GM18861 (cell line): ENCODE results near the gene RGS7.
"Not testable (repeated sequence)": the region's sequence is repeated elsewhere in the genome, so short reads cannot be mapped to it uniquely, and the experiment has no call there.

Experiments
- ATAC-seq: cut with Tn5 transposase; IDR thresholded peaks from one replicate; pipeline ENCODE4 v1.9.1; 2021; ENCODE audit not compliant: unreplicated experiment

Gene RGS7

DNA sequence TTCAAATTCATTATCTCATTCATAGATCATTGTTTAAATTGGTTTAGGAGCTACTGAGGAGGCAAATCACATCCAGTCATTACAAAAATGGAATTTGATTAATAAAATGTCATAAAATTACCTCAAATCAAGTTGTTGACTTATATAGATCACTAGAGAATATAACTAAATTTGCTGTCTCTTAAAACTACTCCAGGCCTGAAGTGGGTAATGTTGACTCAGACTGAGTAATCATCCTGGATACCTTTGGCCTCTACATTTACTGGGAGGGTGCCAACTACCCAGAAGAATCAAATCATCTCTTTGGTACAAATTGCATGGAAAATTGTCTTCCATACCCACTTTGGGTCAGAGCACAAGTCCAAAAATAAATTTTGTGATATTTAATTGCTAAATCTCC is 553.9 kb downstream of the RGS7 start:
- ATAC-seq: no peak

GRCh38 chr1:240802271-240802670 is 554.7 kb downstream of the RGS7 start:
- ATAC-seq: no peak

DNA sequence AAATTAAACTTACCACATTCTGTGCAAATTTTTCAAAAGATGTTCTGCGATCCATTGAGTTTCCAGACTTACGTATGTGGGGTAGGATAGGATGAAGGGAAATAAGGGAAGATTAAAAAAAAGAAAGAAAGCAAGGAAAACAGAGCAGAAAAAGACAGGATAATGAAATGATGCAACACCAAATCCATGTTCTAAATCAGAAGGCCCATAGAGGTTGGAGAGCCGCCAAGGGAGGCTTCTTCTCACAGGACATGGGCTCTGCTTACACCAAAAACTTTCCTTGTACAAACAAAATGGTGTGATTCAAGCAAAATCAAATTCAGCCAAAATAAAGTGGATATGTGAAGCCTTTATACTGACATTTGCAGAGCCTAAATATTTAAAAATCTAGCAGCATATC is 555.6 kb downstream of the RGS7 start:
- ATAC-seq: no peak

DNA sequence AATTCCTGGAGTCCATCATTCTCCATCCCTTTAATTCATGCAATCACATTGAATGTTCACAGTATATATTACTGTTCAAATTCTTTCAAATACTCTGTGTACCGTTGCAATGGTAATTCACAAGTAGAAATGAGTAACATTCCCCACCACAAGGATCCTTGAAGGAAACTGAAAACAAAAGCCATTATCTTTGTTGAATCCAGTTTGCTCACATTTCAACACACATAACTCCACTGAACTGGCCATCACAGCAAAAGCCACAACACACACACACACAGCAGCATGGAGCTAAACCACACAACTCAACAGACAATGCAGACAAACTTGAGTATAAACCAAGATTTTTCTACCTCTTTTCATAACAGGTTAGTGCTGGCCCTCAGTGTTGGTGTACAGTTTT is 556.7 kb downstream of the RGS7 start:
- no peak for ATAC-seq

DNA sequence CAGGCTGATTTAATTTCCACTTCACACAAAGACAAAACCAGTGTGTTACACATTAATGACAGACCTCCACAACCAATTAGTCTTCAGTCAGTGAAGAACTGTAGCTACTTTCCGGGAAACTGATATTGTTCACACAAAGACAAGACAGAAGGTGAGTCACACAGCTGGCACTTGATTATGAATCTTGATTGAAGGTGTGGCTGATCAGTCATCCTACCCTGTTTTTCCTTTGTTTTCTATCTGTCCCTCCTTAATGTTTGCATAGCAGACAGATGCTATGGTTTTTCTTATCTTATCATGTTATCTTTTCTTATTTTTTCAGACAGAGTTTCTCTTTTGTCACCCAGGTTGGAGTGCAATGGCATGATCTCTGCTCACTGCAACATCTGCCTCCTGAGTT is 560.0 kb downstream of the RGS7 start:
- ATAC-seq: no peak

GRCh38 chr1:240794046-240794843 is 562.8 kb downstream of the RGS7 start:
- ATAC-seq: no peak

GRCh38 chr1:240792915-240793529 is 564.0 kb downstream of the RGS7 start:
- no peak for ATAC-seq

- no peak for ATAC-seq
Measured at GRCh38 chr1:240790856-240791255, 566.1 kb downstream of the RGS7 start.

GRCh38 chr1:240786880-240787279 is 570.1 kb downstream of the RGS7 start:
- ATAC-seq: no peak

- no peak for ATAC-seq
Measured at GRCh38 chr1:240784776-240785175, 572.2 kb downstream of the RGS7 start.

DNA sequence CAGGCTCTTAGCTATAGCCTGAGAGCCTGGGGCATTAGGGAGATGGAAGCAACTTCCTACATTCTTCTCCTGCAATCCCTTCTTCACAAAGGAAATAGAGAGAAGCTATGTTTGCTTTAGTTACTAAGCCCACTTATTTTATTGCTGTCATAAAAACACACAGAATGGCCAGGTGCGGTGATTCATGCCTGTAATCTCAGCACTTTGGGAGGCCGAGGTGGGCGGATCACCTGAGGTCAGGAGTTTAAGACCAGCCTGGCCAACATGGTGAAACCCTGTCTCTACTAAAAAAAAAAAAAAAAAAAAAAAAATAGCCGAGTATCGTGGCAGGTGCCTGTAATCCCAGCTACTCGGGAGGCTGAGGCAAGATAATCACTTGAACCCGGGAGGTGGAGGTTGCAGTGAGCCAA is 573.3 kb downstream of the RGS7 start:
- ATAC-seq: not testable (repeated sequence)

DNA sequence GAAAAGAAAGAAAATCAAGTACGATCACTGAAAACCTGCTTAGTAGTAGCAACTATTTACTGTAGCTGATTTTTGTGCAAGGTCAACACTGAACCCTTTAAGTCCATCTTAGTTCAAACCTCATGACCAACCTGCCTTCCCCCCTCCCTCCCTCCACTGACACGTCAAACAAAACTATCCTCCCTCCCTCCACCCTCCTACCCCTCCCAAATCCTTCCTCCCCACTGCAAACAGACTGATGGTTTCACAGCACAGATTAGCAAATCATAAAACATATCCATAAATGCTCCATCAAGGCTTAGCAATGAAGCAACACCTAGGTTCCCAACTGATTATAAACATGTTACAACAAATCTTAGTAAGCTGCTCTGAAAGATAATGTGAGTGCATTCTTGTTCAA is 580.8 kb downstream of the RGS7 start:
- no peak for ATAC-seq

DNA sequence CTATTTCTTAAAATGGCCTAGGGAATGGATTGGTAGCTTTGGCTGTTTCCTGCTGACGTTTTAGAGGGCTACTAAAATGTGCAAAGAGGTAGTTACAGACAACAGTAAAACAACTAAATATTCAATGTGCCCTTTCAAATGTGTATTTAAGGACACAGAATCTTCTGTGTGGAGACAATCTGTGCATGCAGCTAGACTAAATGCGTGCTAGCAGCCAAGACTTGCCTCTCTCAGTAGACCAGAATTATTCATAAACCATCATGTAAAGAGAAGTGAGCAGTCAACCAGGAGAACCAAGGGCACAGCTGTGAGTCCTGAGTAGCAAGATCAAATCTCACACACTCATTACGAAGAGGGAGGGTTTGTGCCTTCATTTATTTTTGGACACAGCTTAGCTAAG is 584.9 kb downstream of the RGS7 start:
- no peak for ATAC-seq

DNA sequence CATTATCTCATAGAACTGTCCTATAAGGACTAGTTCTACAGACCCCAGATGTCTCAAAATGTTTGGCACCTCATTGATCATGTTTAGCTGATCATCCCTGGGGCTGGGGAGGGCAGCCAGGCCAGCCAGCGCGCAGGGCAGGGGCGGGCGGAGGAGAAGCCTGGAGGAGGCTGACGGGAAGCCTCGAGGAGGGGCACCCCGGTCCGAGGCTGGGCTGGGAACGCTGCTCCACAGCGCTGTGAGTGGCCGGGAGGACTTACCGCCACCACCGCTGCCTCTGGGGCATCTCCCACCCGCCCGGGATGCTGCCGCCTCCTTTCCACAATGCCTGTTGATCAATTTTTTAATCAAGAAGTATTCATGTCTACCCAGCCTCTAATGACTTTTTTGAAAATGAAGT is 585.6 kb downstream of the RGS7 start:
- ATAC-seq: no peak

DNA sequence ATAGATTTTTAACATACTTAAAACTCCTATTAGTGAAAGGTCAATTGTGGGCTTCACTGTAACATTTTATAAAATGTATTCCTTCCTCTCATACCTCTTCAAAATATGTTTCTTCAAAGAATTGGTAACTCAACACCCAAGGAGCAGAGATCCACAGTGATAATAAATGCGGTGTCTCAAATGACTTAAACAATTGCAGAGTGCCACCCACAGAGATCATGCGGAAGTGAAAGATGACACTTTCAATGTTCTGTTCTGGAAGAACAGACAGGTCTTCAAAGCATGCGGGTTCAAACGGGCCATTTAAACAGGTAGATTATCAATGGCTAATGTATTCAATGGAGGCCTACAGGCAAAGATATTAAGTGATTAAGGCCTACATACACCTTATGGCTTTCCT is 588.0 kb downstream of the RGS7 start:
- ATAC-seq: no peak

GRCh38 chr1:240766831-240767230 is 590.2 kb downstream of the RGS7 start:
- no peak for ATAC-seq

- no peak for ATAC-seq
Measured at GRCh38 chr1:240765732-240766363, 591.2 kb downstream of the RGS7 start.

DNA sequence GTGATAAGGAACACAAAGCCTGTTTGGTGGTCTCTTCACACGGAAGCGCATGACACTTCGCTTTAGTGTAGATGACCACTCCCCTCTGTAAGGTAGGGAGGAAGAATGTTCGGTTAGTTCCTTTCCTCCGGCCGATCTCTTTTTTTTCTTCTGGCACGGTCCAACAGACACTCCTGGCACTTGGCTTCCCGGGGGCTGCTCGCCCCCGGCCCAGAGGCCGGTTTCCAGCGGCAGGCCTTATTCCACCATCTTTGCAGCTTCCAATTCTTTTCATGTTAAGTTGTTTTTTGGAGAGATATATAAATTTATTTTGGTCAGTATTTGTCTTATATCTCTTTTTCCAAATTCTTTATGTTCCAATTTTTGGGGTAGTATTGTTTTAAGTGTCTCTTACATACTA is 593.2 kb downstream of the RGS7 start:
- ATAC-seq: no peak

DNA sequence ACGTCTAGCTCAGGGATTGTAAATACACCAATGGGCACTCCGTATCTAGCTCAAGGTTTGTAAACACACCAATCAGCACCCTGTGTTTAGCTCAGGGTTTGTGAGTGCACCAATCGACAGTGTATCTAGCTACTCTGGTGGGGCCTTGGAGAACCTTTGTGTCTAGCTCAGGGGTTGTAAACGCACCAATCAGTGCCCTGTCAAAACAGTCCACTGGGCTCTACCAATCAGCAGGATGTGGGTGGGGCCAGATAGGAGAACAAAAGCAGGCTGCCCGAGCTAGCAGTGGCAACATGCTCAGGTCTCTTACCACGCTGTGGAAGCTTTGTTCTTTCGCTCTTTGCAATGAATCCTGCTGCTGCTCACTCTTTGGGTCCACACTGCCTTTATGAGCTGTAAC is 593.9 kb downstream of the RGS7 start:
- ATAC-seq: not testable (repeated sequence)

GRCh38 chr1:240762471-240762987 is 594.5 kb downstream of the RGS7 start:
- ATAC-seq: not testable (repeated sequence)

DNA sequence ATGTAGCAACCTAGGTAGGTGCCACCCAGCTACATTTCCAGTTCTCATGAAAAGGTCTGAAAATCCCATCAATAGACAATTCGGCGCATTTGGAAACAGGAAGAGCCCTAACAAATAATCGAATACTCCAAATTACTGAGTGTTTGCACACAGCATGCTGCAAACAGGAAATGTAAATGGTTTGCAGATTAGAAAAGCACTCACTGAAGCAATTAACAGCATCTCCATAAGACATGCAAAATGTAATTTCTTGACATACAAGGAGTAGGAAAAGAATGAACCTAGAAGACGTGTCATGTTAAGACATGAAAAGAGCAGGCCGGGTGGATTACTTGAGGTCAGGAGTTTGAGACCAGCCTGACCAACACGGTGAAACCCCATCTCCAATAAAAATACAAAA is 598.2 kb downstream of the RGS7 start:
- ATAC-seq: not testable (repeated sequence)

GRCh38 chr1:240758296-240758695 is 598.7 kb downstream of the RGS7 start:
- ATAC-seq: no peak
